HG02759 (cell line): ENCODE results near the gene NBAS.
"Not testable (repeated sequence)": the region's sequence is repeated elsewhere in the genome, so short reads cannot be mapped to it uniquely, and the experiment has no call there.

Experiments
- ATAC-seq: cut with Tn5 transposase; IDR thresholded peaks from one replicate; pipeline ENCODE4 v1.9.1; 2021; ENCODE audit warnings: mild to moderate bottlenecking, moderate library complexity; ENCODE audit not compliant: unreplicated experiment

The NBAS gene

GRCh38 chr2:15278296-15278695 is 282.8 kb downstream of the NBAS start:
- ATAC-seq = no peak

GRCh38 chr2:15275346-15275745 is 285.8 kb downstream of the NBAS start:
- no peak for ATAC-seq

GRCh38 chr2:15273452-15273851 is 287.7 kb downstream of the NBAS start:
- no peak for ATAC-seq

- no peak for ATAC-seq
Observed at GRCh38 chr2:15272942-15273341, 288.2 kb downstream of the NBAS start.

DNA sequence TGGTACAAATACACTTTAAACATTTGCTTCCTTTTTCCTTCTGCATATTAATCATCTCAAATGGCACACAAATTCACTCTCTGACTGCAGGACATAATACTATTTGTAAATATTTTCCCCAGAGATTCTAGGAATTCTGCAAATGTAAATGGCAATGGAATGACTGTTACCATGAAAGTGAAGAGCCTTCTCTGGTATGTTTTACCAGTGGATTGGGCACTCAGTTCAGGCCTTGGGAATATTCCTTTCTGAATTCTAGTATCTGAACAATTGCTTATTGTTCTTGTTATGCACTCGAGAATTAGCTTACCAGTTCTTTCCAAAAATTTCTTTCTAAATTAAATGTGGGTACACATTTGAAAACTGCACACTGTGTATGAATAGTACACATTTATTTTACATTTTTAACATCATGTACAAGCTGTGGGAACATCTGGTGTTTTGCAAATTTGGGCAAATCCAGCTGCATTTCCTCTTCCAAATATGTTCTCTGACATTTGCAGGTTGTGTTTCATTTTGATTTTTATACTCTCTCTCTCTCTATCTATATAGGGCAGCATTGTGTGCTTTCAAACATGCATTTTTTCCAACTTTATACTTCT is 289.1 kb downstream of the NBAS start:
- no peak for ATAC-seq

GRCh38 chr2:15271276-15271675 is 289.9 kb downstream of the NBAS start:
- no peak for ATAC-seq

GRCh38 chr2:15269043-15269442 is 292.1 kb downstream of the NBAS start:
- ATAC-seq = no peak

DNA sequence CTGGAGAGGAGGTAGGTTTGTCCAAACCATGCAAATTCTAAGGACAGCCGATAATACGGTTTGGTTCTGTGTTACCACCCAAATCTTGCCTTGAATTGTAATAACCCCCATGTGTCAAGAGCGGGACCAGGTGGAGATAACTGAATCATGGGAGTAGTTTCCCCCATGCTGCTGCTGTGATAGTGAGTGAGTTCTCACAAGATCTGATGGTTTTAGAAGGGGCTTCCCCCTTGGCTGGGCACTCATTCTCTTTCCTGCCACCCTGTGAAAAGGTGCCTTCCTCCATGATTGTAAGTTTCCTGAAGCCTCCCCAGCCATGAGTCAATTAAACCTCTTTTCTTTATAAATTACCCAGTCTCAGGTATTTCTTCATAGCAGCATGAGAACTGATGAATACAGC is 295.2 kb downstream of the NBAS start:
- no peak for ATAC-seq

DNA sequence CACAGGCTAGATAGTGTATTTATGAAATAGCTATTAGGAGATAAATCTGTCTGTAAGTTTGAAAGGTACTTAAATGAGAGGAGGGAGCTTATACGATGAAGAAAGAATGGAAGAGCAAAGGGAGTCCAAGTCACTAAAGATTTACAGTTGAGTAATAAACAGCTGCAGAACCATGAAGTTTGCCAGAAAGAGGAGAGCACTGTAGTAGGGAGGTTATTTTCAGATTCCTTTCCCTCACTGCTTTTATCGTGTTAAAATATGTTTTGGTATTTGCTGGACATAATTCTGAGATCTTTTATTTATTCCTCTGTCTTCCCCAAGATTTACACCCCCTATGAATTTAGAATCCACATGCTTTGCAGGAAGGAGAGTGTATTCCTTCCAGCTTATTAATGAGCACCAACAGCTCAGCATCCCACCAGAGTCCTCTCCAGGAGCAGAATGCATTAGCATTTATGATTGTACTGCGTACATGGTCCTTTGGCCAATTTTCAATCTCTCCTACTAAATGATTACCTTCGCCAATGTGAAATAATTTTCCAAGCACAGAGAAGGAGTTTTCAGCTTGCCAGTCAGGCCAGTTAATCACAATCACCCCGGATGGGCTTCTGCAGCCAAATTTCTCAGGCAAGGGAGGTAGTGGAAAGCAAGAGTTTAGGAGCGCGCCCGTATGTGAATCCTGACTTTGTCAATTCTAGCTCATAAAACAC is 297.0 kb downstream of the NBAS start:
- ATAC-seq = no peak

- no peak for ATAC-seq
Observed at GRCh38 chr2:15262792-15263191, 298.3 kb downstream of the NBAS start.

DNA sequence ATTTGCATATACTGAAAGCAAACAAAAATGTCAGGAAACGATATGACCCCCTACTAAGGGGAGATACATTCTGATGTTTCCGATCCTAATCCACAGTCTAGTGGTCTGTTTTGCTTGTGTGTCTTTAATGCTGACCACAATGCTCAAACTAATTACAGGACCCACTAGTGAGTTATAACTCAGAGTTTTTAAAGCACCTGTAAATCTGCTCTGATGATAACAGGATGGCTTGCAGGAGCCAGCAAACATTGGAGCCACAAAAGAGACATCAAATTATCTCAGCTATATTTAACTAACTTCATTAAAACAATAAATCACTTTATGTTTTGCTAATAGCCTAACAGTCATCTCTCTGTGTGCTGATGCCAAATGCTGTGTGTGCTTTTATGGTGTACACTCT is 300.3 kb downstream of the NBAS start:
- no peak for ATAC-seq

DNA sequence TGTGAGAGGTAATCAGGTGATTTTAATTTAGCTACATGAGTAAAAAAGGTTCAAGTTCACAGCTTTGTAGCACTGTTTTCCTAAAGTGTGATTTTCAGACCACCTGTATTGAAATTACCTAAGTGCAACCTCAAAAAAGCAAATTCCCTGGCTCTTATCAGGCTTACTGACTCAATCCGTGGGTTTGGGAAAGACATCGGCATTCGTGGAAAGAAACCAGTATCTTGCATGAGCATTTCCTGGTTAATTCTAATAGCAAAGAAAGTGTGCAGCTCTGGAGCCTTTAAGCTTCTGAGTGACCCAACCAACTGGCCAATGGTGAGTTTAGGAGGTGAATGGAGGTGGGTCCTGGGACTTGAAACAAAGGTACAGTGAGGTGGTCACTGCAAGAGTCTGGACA is 300.9 kb downstream of the NBAS start:
- ATAC-seq = no peak

- ATAC-seq = no peak
Observed at GRCh38 chr2:15259356-15259756, 301.8 kb downstream of the NBAS start.

DNA sequence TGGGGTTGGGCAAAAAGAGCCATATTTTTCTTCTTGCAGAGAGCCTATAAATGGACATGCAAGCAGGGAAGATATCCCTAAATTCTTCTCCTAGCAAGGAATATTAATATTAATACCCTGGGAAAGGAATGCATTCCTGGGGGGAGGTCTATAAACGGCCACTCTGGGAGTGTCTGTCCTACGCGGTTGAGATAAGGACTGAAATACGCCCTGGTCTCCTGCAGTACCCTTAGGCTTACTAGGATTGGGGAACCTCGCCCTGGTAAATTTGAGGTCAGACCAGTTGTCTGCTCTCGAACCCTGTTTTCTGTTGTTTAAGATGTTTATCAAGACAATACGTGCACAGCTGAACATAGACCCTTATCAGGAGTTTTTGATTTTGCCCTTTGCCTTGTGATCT is 302.7 kb downstream of the NBAS start:
- ATAC-seq = not testable (repeated sequence)

- no peak for ATAC-seq
Observed at GRCh38 chr2:15253835-15254286, 307.3 kb downstream of the NBAS start.

- no peak for ATAC-seq
Observed at GRCh38 chr2:15253247-15253646, 307.9 kb downstream of the NBAS start.

- no peak for ATAC-seq
Observed at GRCh38 chr2:15251753-15252152, 309.4 kb downstream of the NBAS start.

- not testable (repeated sequence) for ATAC-seq
Observed at GRCh38 chr2:15250946-15251345, 310.2 kb downstream of the NBAS start.

- ATAC-seq = no peak
Observed at GRCh38 chr2:15246870-15247269, 314.3 kb downstream of the NBAS start.

DNA sequence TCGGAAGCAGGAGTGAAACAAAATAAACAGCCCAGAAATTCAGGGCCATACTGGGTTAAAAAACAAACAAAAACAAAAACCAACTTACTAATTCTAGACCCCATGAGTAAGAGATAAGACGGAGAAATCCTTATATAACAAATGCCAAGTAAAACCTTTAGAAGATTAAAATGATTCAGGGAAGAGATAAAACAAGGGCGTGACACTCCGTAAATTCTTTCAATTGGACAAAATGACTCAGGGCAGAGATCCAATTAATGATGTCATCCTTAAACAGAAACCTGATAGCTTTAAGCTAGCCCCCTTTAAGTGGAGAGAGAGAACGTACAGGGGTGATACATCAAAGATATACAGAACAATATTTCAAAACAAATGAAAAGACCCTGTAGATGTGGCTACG is 317.4 kb downstream of the NBAS start:
- no peak for ATAC-seq

- no peak for ATAC-seq
Observed at GRCh38 chr2:15242936-15243461, 318.1 kb downstream of the NBAS start.

- no peak for ATAC-seq
Observed at GRCh38 chr2:15241929-15242328, 319.2 kb downstream of the NBAS start.
